ENCODE data around the gene SERINC5.

GRCh38 chr5:80069251-80069800 is 186.5 kb downstream of the SERINC5 start:
- no peak for TF ChIP-seq CTCF (IDR thresholded peaks at IDR 0.05; ENCODE audit: low read length)
- no peak for TF ChIP-seq EZH2 (optimal IDR thresholded peaks at IDR 0.05; ENCODE audit: low read depth, low read length)
- no peak for TF ChIP-seq EZH2phosphoT487 (IDR thresholded peaks at IDR 0.05; ENCODE audit: low read length)

Measured in MM.1S (cell line).